GM20000 (cell line): Measurements from ENCODE around the gene XPO4.
"Not testable (repeated sequence)": the region's sequence is repeated elsewhere in the genome, so short reads cannot be mapped to it uniquely, and the experiment has no call there.

Source experiments
- DNase-seq: peaks from one replicate; pipeline ENCODE4 v3.0.0; 2012; ENCODE audit warnings: low spot score
- TF ChIP-seq, protein P1 (sequence below): IDR thresholded peaks from 2 replicates; pipeline ENCODE4 v1.5.1; 2012; ENCODE audit warnings: mild to moderate bottlenecking, control low read depth; ENCODE audit errors: extremely low read depth, missing control alignments

The XPO4 gene

DNA sequence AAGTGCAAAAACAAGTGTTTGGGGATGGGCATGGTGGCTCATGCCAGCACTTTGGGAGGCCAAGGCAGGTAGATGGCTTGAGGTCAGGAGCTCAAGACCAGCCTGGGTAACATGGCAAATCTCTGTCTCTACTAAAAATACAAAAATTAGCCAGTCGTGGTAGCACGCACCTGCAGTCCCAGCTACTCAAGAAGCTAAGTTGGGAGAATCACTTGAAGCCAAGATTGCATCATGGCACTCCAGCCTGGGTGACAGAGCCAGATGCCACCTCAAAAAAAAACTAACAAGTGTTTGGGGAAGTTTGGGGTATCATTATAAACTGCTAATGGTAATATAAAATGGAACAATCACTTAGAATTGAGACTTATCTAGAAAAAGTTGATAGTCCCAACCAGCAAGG lies 24.6 kb downstream of the XPO4 start:
- DNase-seq: no peak
- TF ChIP-seq, protein P1, sequence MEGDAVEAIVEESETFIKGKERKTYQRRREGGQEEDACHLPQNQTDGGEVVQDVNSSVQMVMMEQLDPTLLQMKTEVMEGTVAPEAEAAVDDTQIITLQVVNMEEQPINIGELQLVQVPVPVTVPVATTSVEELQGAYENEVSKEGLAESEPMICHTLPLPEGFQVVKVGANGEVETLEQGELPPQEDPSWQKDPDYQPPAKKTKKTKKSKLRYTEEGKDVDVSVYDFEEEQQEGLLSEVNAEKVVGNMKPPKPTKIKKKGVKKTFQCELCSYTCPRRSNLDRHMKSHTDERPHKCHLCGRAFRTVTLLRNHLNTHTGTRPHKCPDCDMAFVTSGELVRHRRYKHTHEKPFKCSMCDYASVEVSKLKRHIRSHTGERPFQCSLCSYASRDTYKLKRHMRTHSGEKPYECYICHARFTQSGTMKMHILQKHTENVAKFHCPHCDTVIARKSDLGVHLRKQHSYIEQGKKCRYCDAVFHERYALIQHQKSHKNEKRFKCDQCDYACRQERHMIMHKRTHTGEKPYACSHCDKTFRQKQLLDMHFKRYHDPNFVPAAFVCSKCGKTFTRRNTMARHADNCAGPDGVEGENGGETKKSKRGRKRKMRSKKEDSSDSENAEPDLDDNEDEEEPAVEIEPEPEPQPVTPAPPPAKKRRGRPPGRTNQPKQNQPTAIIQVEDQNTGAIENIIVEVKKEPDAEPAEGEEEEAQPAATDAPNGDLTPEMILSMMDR: no peak

DNA sequence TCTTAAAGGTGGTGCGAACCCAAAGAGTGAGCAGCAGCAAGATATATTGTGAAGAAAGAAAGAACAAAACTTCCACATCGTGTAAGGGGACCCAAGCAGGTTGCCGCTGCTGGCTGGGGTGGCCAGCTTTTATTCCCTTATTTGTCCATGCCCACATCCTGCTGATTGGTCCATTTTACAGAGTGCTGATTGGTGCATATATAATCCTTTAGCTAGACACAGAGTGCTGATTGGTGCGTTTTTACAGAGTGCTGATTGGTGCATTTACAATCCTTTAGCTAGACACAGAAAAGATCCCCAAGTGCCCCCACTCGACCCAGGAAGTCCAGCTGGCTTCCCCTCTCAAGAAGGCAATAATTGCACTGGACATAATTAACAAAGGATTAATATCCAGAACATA lies 25.7 kb downstream of the XPO4 start:
- DNase-seq: not testable (repeated sequence)

DNA sequence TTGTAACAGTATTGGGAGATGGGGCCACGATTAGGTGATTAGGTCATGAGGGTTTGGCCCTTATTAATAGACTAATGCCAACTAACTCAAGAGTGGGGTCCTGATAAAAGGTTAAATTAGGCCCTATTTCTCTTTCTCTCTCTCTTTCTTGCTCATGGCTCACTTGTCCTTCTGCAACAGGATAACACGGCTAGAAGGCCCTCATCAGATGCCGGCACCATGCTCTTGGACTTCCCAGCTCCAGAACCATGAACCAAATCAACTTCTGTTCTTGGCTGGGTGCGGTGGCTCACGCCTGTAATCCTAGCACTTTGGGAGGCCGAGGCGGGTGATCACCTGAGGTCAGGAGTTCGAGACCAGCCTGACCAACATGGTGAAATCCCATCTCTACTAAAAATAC lies 28.1 kb downstream of the XPO4 start:
- not testable (repeated sequence) for DNase-seq

DNA sequence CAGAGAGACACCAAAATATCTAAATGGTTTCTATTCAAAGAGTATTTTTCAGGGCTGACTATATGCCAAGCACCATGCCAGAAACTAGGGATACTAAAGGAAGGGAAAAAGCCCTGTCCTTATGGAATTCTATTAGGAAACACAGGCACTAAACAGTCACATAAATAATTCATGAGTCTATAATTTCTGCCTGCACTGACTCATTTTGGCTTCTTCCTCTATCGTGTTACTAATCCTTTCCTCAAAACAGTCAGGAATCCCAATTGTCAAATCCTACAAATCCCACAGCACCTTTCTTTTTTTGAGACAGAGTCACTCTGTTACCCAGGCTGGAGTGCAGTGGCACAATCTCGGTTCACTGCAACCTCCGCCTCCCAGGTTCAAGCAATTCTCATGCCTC lies 29.2 kb downstream of the XPO4 start:
- DNase-seq: no peak
- TF ChIP-seq, protein P1: no peak

GRCh38 chr13:20870829-20871228 lies 31.7 kb downstream of the XPO4 start:
- no peak for DNase-seq
- TF ChIP-seq, protein P1: no peak

GRCh38 chr13:20869540-20869939 lies 33.0 kb downstream of the XPO4 start:
- TF ChIP-seq, protein P1: no peak
- no peak for DNase-seq

DNA sequence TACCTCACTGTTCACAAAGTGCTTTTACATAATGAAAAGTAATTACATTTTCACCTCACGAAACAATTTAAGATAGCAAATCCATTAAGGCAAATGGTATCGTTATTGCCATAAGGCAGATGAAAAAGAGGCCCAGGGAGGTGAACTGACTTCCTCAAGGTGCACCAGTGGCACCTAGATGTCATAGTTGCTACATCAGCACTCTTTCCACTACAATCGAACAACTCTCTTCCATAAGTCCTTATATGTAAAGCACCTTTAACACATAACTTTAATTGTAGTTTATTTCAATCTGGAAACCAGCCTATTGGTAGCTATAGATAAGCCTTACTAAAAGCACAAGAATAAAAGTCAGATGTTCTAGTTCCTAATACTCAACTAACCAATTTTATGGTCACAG lies 35.1 kb downstream of the XPO4 start:
- no peak for DNase-seq
- TF ChIP-seq, protein P1: no peak

GRCh38 chr13:20861666-20862065 lies 40.9 kb downstream of the XPO4 start:
- not testable (repeated sequence) for DNase-seq

DNA sequence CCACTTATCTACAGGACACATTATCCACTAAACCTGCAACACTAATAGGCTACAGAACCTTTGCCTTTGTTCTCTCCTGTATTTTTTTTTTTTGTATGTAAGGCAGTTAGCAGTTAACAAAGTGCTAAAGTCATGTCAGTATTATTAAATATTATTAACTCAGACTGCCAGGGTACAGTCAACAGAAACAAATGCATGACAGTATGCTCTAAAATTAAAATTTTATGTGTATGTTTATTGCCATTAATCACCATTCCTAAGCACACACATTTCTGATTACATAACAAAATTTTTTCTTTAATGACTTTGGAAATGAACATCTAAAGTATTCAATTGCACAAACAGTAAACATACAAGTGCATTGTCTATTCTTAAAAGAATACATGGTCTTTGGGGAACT lies 41.7 kb downstream of the XPO4 start:
- no peak for DNase-seq
- TF ChIP-seq, protein P1: no peak
